NCI-H526 (cell line): Measurements from ENCODE around the gene GRM1.

Source experiments
- DNase-seq, 2 experiments: peaks; one replicate each; lab custom pipeline; 2025; lab: John Stamatoyannopoulos, UW

GRM1 gene

GRCh38 chr6:146097586-146097985 lies 68.7 kb downstream of the GRM1 start:
- DNase-seq: no peak

- DNase-seq: no peak
These were observed 71.9 kb downstream of the GRM1 start for GRCh38 chr6:146100776-146101175.

DNA sequence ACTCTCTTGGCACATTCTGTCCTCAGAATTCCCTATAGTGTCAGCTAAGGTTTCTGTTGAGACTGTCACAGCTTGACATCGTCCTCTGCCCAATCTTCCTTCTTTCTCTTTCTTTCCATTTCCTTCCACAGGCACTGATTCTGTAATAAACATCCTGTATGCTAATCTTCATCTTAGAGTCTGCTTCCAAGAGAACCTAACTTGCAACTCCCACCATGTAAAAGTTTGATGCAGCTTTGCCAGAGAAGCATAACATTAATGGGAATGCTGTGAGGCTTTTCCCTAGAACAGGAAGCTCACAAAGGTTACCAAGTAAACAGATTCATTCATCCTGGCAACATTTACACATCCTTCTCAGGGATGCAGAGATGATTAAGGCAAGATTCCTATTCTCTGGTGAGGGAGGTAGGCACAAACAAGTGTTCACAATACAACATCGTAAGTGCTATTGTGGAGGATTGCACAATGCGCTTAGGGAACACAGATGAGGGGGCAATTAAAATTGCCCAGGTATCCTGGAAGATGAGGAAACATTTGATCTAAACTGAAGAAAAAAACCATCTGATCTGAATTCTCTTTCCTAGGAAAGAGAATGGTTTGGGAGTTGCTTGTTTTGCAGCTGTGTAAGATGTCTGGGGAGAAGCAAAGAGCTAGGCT lies 74.7 kb downstream of the GRM1 start:
- DNase-seq: no peak

DNA sequence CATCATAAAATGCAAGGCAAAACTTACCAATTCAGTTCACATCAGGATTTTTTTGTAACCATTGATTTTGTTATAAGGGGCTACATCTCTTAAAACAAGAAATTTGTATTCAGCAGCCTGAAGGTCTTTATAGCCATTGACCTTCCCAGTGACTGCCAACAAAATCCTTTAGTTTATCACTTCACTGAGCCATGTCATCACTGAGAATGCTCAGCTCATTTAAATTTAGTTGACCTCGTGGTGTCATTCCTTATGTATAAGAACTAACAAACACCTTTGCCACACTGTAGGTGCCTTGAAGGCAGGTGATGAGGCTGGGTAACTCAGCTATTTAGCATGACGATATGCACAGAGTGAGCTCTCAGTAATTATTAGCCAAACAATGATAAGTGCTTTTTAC lies 77.7 kb downstream of the GRM1 start:
- DNase-seq: no peak

GRCh38 chr6:146110990-146111389 lies 82.1 kb downstream of the GRM1 start:
- no peak for DNase-seq

GRCh38 chr6:146111881-146112450 lies 83.1 kb downstream of the GRM1 start:
- no peak for DNase-seq

- DNase-seq: no peak
These were observed 84.3 kb downstream of the GRM1 start for GRCh38 chr6:146113084-146113623.

- DNase-seq: no peak
These were observed 94.8 kb downstream of the GRM1 start for GRCh38 chr6:146123616-146124015.

DNA sequence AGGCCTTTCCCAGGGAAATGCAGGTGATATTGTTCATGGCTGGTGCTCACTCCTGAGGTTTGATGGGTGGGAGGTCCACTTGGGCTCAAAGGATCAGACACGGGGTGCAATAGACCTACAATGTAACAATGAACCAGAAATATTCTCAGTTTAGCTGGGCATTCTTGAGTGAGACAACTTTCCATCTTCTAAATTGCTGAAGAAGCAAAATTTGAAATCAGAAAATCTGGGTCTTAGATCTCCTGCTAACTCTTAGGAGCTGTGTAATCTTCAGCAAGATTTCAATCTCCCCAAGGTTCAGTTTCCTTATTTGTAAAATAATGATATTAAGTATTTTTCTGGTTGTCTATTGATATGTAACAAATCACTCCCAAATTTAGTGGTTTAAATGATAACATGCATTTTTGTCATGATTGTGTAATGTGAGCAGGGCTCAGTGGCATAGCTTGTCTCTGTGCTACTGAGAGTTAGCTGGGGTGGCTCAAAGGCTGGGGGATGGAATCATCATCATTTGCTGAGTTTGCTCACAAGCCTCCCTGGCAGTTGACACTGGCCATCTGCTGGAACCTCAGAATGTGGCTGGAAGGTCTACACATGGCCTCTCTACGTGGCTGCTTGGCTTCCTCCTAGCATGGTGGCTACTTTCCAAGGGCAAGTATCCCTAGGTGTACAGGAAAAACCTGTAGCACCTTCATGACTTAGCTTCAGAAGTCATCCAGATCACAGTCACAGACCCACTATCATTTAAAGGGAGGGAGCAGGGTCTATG lies 98.8 kb downstream of the GRM1 start:
- DNase-seq: no peak

DNA sequence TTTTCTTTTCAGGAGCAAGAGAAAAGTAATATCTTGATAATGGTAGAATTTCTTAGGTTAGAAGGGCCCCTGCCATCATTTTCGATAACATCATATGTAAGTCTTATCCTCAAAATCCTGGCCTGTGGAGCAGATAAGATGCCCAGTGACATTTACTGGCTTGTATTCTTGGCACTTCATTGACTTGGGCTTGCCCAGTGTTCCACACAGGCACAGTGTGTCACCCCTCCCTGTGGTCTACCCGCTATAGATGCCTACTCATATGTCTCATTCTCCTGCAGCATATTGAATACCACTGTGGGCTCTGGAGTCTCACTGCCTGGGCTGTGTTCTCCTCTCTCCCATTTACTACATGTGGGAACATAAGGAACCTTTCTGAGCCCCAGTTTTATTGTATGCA lies 105.0 kb downstream of the GRM1 start:
- DNase-seq: no peak

DNA sequence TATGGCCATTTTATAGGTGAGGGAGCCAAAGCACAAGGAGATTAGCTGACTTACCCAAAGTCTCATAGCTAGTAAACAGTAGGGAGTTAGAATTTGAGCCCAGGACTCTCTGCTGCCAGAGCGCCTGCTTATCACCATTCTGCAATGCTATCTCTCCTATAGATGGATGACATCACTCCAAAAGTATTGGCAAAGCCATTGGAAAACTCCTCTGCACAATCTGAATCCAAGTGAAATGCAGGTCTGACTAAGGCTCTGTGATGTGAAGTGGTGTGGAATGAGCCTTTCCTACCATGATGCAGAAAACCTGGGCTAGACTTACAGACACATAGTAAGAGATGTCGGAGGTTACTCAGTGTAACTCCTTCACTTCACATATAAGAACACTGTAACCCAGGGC lies 106.3 kb downstream of the GRM1 start:
- DNase-seq: no peak

DNA sequence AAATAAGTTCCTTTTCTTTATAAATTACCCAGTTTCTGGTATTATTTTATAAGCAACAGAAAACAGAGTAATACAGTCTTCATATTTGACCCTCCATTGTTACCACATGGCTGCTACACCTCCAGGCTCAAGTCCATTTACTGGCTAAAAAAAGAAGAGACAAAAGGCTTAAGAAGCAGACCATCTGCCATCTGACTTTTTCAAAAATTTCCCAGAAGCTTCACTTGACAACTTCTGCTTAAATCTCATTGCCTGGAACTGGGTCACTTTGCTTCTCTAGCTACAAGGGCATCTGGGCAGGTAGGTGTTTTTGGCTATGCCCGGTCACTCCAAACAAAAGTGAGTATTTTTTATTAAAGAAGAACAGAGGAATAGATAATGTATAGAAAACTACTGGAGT lies 118.0 kb downstream of the GRM1 start:
- no peak for DNase-seq

DNA sequence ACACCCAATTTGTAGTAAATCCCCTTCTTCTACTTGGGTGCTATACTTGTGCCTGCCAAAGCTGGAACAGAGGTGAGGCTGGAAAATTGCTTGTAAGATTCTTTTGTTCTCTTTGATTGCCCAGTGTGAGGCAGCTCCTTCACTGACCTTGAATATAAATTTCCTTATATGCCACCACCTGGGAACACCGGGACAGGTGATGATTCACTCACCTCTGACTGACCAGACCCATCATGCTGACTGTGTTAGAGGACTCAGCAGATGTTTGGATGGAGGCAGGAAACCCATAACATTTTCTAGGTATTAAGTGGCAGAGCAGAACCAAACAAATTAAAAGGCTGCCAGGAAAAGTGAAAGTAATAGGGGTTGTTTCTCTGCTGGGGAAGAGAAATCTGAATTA lies 120.9 kb downstream of the GRM1 start:
- no peak for DNase-seq

- no peak for DNase-seq
These were observed 124.3 kb downstream of the GRM1 start for GRCh38 chr6:146153040-146153758.

DNA sequence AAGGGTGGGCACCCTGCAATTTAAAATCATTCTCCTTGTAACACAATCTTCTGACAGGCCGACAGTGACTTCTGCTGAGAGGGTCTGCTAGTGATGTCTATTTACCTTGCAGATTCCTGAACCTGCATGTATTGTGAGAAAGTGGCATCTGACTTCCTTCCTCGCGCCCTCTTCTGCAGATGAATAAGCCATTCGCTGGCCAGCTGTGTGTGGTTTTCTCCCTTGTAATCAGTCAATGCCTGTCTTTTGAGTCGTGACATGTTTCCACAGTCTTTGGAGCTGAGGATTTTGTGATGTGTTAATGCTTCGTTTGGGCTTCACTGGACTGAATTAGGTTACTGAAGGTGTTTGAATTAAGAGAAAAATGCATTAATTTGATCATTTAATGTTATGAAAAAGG lies 125.3 kb downstream of the GRM1 start:
- DNase-seq: no peak

- DNase-seq: no peak
These were observed 132.8 kb downstream of the GRM1 start for GRCh38 chr6:146161664-146162063.

DNA sequence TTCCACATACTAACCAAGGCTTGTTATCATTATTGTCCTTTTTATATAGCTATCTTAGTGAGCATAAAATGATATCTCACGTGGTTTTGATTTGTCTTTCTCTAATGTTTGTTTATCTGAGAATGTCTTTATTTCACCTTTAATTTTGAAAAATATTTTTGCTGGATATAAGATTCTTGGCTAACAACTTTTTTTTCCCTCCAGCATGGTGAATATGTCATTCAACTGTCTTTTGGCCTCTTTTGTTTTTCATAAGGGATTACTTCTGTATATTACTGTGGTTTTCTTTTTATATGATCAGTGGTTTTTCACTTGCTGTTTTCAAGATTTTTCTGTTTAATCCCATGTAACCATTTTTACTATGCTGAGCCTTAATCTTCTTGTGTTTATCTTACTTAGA lies 141.0 kb downstream of the GRM1 start:
- DNase-seq: no peak

- no peak for DNase-seq
These were observed 148.9 kb downstream of the GRM1 start for GRCh38 chr6:146177785-146178184.

- no peak for DNase-seq
These were observed 155.0 kb downstream of the GRM1 start for GRCh38 chr6:146183831-146184230.

DNA sequence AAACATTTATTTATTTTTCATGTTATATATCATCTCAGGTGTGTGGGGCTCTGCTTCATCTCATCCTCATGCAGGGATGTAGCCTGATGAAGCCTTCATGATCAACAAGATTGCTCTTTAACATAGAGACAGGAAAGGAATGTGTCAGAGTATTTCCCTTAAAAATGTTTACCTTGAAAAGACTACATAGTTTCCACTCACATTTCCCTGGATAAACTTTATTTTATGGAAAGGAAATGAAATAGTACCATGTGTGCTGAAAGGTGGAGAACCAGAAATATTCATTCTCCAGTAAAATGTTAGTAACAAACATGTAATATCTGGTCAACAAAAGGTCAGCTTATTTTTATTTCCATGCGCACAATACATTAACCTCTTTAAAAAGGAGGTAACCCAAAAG lies 155.8 kb downstream of the GRM1 start:
- DNase-seq: no peak

DNA sequence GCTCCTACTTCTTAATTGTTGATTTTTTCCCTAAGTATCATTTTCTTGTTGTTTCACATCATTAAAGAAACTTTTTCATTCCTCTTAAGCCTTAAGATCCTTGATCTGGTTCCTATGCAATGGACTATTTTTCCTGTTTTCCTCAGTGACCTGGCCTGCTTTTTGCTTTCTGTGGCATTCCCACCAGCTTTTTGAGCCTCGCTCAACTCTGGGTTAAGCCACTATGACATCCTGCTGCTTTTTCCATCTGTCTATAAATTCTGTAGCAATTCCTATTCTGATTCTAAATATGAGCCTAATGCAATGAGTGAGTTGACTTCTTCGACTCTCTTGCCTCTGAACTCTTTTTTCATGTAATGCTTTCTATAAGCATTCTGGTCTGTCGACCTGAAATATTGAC lies 160.3 kb downstream of the GRM1 start:
- no peak for DNase-seq

- no peak for DNase-seq
These were observed 161.7 kb downstream of the GRM1 start for GRCh38 chr6:146190581-146190980.

DNA sequence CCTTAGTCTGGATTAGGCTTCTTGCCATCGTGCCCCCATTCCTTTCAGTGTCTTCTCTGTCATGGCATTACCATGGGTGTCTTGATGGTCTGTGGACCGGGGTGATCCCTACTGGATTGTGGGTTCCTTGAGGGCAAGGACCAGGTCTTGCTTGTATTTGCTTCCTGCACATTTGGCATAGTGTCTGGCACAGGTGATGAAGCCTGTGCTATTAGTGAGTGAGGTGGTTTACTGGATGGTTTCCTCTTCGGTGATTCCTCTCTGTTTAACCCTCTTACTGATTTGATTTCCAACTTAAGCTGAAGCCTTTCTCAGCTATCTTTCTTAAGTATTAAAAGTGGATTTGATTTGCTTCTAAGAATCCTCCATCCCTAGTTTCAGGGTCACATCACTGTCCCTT lies 162.3 kb downstream of the GRM1 start:
- no peak for DNase-seq
